ENCODE results near the gene CXADR.

Gene CXADR

DNA sequence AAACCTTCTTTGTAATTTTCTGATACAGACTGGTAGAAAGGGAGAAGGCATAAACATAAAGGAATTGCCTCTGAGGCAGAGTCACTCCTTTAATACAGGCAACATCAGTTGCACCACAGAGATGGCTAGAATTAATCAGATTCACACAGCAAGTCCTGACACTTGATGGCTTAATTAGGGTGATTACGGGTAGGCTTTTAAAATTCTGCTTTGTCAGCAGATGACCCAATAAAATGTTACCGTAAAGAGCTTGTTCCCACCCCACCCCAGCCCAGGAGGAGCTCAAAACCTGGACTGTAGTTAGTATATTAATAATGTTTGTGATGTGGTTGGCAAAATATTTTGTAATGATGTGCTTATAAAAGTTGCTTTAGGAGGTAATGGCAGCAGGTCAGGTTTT, 109.2 kb downstream of the CXADR start:
- no peak for TF ChIP-seq CTCF (IDR thresholded peaks at IDR 0.05; ENCODE audit: low read depth, low read length, missing control alignments)
- no peak for DNase-seq (ENCODE audit: extremely low read depth, low read depth)
- no peak overlapping the region for H3K4me3 ChIP-seq (replicated peaks; ENCODE audit: low read depth, low read length)

DNA sequence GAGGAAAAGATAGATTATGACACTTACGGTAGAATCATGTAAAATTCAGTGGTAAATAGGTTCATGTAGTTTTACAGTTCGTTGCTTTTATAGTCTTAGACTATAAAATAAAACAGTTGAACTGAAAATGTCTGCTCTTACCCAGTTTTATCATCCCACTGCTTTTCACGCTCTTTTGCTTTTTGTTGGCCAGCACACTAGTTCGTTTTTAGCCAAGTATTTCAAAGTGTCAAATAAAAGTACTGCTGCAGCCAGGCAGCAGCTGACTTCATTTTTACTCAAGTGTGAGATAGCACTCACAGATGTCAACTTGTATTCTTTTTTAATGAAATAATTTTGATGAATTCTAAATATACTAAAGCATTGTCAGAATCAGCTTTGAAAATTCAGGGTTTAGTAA, 118.4 kb downstream of the CXADR start:
- DNase-seq (ENCODE audit: extremely low read depth, low read depth), result no peak
- H3K4me3 ChIP-seq (replicated peaks; ENCODE audit: low read depth, low read length), result no peak overlapping the region
- no peak for TF ChIP-seq CTCF (IDR thresholded peaks at IDR 0.05; ENCODE audit: low read depth, low read length, missing control alignments)

- no peak overlapping the region for H3K4me3 ChIP-seq (replicated peaks; ENCODE audit: low read depth, low read length)
- TF ChIP-seq CTCF (IDR thresholded peaks at IDR 0.05; ENCODE audit: low read depth, low read length, missing control alignments), result no peak
- no peak for DNase-seq (ENCODE audit: extremely low read depth, low read depth)
Observed at GRCh38 chr21:17636711-17637110, 123.9 kb downstream of the CXADR start.

DNA sequence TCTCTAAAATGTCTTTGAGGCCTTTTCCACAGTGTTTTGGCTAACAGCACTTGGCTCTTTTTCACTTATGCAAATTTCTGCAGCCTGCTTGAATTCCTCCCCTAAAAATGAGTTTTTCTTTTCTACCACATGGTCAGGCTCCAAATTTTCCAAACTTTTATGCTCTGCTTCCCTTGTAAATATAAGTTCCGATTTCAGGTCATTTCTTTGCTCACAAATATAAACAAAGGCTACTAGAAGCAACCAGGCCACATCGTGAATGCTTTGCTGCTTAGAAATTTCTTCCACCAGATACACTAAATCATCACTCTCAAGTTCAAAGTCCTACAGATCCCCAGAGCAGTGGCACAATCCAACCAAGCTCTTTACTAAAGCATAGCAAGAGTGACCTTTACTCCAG, 128.0 kb downstream of the CXADR start:
- DNase-seq (ENCODE audit: extremely low read depth, low read depth), result no peak
- no peak for TF ChIP-seq CTCF (IDR thresholded peaks at IDR 0.05; ENCODE audit: low read depth, low read length, missing control alignments)
- H3K4me3 ChIP-seq (replicated peaks; ENCODE audit: low read depth, low read length), result no peak overlapping the region
